K562 (cell line): ENCODE results near the gene LY6G6C. TPM values are rescaled to one million over a fixed set of nuclear protein-coding genes. Genes with fewer than 3 reads are reported as not detected.

ENCODE experiments used
- CHD4 ChIP-seq: fragments of 200-600 bp; sonication (generic); IDR thresholded peaks from 3 replicates; pipeline ENCODE4 v1.6.1; 2012; ENCODE audit warnings: low read depth, mild to moderate bottlenecking, mixed read lengths, low read length, inconsistent platforms; ENCODE audit not compliant: insufficient read depth, insufficient replicate concordance, poor library complexity, severe bottlenecking
- ELF2 ChIP-seq: fragments of 250-450 bp; sonication (Bioruptor Pico); IDR thresholded peaks from 2 replicates; pipeline ENCODE4 v1.5.0; 2021; ENCODE audit warnings: mild to moderate bottlenecking
- EP300 ChIP-seq: IDR thresholded peaks from 2 replicates; pipeline ENCODE4 v1.6.1; 2012; ENCODE audit warnings: low read length, improper control_type of control experiment
- FOSL1 ChIP-seq: fragments of 200-800 bp; sonication (Bioruptor generic); conservative IDR thresholded peaks from 2 replicates; pipeline ENCODE4 v1.6.1; 2016; ENCODE audit warnings: missing genetic modification characterization, missing compliant biosample characterization
- FOXK2 ChIP-seq, 2 experiments: fragments of 450-650 bp; IDR thresholded peaks in 1 of 2; conservative IDR thresholded peaks in 1 of 2; 2 replicates each; pipeline ENCODE4 v1.6.1; 2016; ENCODE audit warnings: low read depth in 2 of 2, mild to moderate bottlenecking in 1 of 2
- GATA2 ChIP-seq: sonication (generic); formaldehyde crosslinking; IDR thresholded peaks from 2 replicates; pipeline ENCODE4 v1.4.0; 2020; ENCODE audit warnings: mild to moderate bottlenecking, missing genetic modification reagents
- GTF2A2 ChIP-seq: IDR thresholded peaks from 2 replicates; pipeline ENCODE4 v1.6.1; 2016; ENCODE audit warnings: mild to moderate bottlenecking, missing genetic modification characterization, missing compliant biosample characterization
- HDAC2 ChIP-seq: fragments of 450-650 bp; IDR thresholded peaks from 2 replicates; pipeline ENCODE4 v1.6.1; 2016; ENCODE audit warnings: mild to moderate bottlenecking
- KLF16 ChIP-seq: IDR thresholded peaks from 2 replicates; pipeline ENCODE4 v1.6.1; 2016; ENCODE audit warnings: antibody characterized with exemption
- MTF1 ChIP-seq: fragments of 250-450 bp; sonication (Bioruptor Pico); IDR thresholded peaks from 2 replicates; pipeline ENCODE4 v1.9.0; 2021; ENCODE audit warnings: moderate library complexity, mild to moderate bottlenecking, inconsistent platforms, borderline replicate concordance
- POLR2AphosphoS2 ChIP-seq: IDR thresholded peaks from 2 replicates; pipeline ENCODE4 v1.6.1; 2012; ENCODE audit warnings: low read length, improper control_type of control experiment
- RBM22 ChIP-seq: fragments of 200-400 bp; formaldehyde crosslinking; IDR thresholded peaks from 2 replicates; pipeline ENCODE4 v1.6.1; 2018; ENCODE audit warnings: low read length, low read depth; ENCODE audit not compliant: poor library complexity, severe bottlenecking
- SMC3 ChIP-seq: conservative IDR thresholded peaks from 2 replicates; pipeline ENCODE4 v1.6.1; 2011; ENCODE audit warnings: low read depth, low read length, improper control_type of control experiment; ENCODE audit not compliant: insufficient read depth
- ZNF24 ChIP-seq: fragments of 450-650 bp; IDR thresholded peaks from 2 replicates; pipeline ENCODE4 v1.6.1; 2016
- ZNF384 ChIP-seq: IDR thresholded peaks from 2 replicates; pipeline ENCODE4 v1.6.1; 2012; ENCODE audit warnings: low read depth, low read length, improper control_type of control experiment
- ZNF57 ChIP-seq: fragments of 450-650 bp; formaldehyde crosslinking; IDR thresholded peaks from 2 replicates; pipeline ENCODE4 v1.4.0; 2020; ENCODE audit warnings: mild to moderate bottlenecking, moderate library complexity
- ZNF75A ChIP-seq: fragments of 450-650 bp; formaldehyde crosslinking; IDR thresholded peaks from 2 replicates; pipeline ENCODE4 v1.4.0; 2020; ENCODE audit warnings: mild to moderate bottlenecking
- ZNF76 ChIP-seq: fragments of 250-450 bp; sonication (Bioruptor Pico); IDR thresholded peaks from 2 replicates; pipeline ENCODE4 v1.4.0; 2020; ENCODE audit warnings: mild to moderate bottlenecking, moderate library complexity, borderline replicate concordance
- polyA plus RNA-seq, 8 experiments: library from polyadenylated mRNA; depleted of rRNA in 4 of 8; stranded (reverse) in 5 of 8; unstranded in 3 of 8; fragments of >200 nt; fragmentation: Nextera tagmentation in 2 of 8; fragmentation: Illumina TruSeq in 1 of 8; extraction: Ambion mirVana in 2 of 8; extraction: Trizol in 1 of 8; gene quantifications; 2 replicates each; pipeline versions ENCODE4 v1.2.1 to v1.2.3, GENCODE V29; 2011 to 2014; ENCODE audit warnings: inconsistent platforms in 1 of 8, missing spikeins in 1 of 8
- total RNA-seq, 7 experiments: library from RNA; depleted of rRNA in 6 of 7; stranded (reverse); fragments of >200 nt in 6 of 7; fragmentation: Illumina TruSeq in 2 of 7; extraction: Trizol in 2 of 7; gene quantifications; 2 replicates each; pipeline versions ENCODE4 v1.2.1 to v1.2.3, GENCODE V29; 2011 to 2021; ENCODE audit warnings: low replicate concordance in 1 of 7
- TF ChIP-seq, protein P1 (sequence below): fragments of 450-650 bp; formaldehyde crosslinking; IDR thresholded peaks from 2 replicates; pipeline ENCODE4 v1.4.0; 2020; ENCODE audit warnings: mild to moderate bottlenecking
- TF ChIP-seq, protein P2 (sequence below): fragments of 450-650 bp; formaldehyde crosslinking; IDR thresholded peaks from 2 replicates; pipeline ENCODE4 v1.4.0; 2020; ENCODE audit warnings: mild to moderate bottlenecking, moderate library complexity
- TF ChIP-seq, protein P3 (sequence below), 2 experiments: fragments of 250-450 bp in 1 of 2; fragments of 450-650 bp in 1 of 2; sonication (Bioruptor Pico) in 1 of 2; IDR thresholded peaks; 2 replicates each; pipeline versions ENCODE4 v1.6.1 to v1.8.0; 2016 to 2021; ENCODE audit warnings: mild to moderate bottlenecking in 2 of 2, moderate library complexity in 2 of 2, missing compliant biosample characterization in 1 of 2, missing genetic modification characterization in 1 of 2
- TF ChIP-seq, protein P4 (sequence below), 2 experiments: fragments of 200-800 bp in 1 of 2; sonication (Bioruptor generic) in 1 of 2; sonication (generic) in 1 of 2; formaldehyde crosslinking in 1 of 2; IDR thresholded peaks in 1 of 2; conservative IDR thresholded peaks in 1 of 2; 2 replicates each; pipeline versions ENCODE4 v1.5.0 to v1.6.1; 2016 to 2020; ENCODE audit warnings: missing compliant biosample characterization in 1 of 2, missing genetic modification characterization in 1 of 2, missing genetic modification reagents in 1 of 2

Gene LY6G6C
- total and polyA plus RNA-seq, 9 of the 15 experiments (the other 6 are each of a cell fraction or from before 2014, with no cell fraction given), result 0.06 to 0.20 TPM; not detected in 7

GRCh38 chr6:31725502-31726350, 4.2 kb upstream of the LY6G6C start (continued):
- TF ChIP-seq, protein P1, sequence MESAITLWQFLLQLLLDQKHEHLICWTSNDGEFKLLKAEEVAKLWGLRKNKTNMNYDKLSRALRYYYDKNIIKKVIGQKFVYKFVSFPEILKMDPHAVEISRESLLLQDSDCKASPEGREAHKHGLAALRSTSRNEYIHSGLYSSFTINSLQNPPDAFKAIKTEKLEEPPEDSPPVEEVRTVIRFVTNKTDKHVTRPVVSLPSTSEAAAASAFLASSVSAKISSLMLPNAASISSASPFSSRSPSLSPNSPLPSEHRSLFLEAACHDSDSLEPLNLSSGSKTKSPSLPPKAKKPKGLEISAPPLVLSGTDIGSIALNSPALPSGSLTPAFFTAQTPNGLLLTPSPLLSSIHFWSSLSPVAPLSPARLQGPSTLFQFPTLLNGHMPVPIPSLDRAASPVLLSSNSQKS (CRISPR knock-in tag), result peak; percentile 68; the same call in 1 of the 2 replicates
- TF ChIP-seq RBM22 (no peak), MTF1 (0 out of 2 replicates have a peak, but pooled peaks have one; percentile 7), GATA2 (CRISPR knock-in tag) (no peak; the same call in 1 of the 2 replicates), ZNF76 (CRISPR knock-in tag) (peak; percentile 90), SMC3 (no peak), EP300 (no peak), ZNF57 (CRISPR knock-in tag) (peak; percentile 82; the same call in 1 of the 2 replicates), ZNF24 (no peak), ZNF384 (no peak), KLF16 (peak; percentile 39; the same call in 1 of the 2 replicates), CHD4 (peak; percentile 41), POLR2AphosphoS2 (no peak), GTF2A2 (tag) (no peak), FOSL1 (tag) (peak; percentile 40), ZNF75A (peak; percentile 58; the same call in 1 of the 2 replicates), ELF2 (CRISPR knock-in tag) (peak; percentile 89), HDAC2 (peak; percentile 70), FOXK2 (conservative IDR thresholded peaks at IDR 0.05 in 1 of 2, IDR thresholded peaks at IDR 0.05 in 1 of 2; ENCODE audit: low read depth in 2 of 2) (peak; percentile 21 to 55; a peak in 3 of 4 replicates)
- TF ChIP-seq, protein P2, sequence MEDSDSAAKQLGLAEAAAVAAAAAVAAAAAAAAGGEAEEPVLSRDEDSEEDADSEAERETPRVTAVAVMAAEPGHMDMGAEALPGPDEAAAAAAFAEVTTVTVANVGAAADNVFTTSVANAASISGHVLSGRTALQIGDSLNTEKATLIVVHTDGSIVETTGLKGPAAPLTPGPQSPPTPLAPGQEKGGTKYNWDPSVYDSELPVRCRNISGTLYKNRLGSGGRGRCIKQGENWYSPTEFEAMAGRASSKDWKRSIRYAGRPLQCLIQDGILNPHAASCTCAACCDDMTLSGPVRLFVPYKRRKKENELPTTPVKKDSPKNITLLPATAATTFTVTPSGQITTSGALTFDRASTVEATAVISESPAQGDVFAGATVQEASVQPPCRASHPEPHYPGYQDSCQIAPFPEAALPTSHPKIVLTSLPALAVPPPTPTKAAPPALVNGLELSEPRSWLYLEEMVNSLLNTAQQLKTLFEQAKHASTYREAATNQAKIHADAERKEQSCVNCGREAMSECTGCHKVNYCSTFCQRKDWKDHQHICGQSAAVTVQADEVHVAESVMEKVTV (CRISPR knock-in tag), result peak; percentile 34; the same call in 1 of the 2 replicates
- TF ChIP-seq, protein P3, sequence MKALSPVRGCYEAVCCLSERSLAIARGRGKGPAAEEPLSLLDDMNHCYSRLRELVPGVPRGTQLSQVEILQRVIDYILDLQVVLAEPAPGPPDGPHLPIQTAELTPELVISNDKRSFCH (CRISPR knock-in tag; IDR thresholded peaks at IDR 0.05), result no peak
- TF ChIP-seq, protein P3 (tag; IDR thresholded peaks at IDR 0.05), result peak; percentile 86
- TF ChIP-seq, protein P4, sequence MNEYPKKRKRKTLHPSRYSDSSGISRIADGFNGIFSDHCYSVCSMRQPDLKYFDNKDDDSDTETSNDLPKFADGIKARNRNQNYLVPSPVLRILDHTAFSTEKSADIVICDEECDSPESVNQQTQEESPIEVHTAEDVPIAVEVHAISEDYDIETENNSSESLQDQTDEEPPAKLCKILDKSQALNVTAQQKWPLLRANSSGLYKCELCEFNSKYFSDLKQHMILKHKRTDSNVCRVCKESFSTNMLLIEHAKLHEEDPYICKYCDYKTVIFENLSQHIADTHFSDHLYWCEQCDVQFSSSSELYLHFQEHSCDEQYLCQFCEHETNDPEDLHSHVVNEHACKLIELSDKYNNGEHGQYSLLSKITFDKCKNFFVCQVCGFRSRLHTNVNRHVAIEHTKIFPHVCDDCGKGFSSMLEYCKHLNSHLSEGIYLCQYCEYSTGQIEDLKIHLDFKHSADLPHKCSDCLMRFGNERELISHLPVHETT (CRISPR knock-in tag; conservative IDR thresholded peaks at IDR 0.05 in 1 of 2, IDR thresholded peaks at IDR 0.05 in 1 of 2), result peak in 1 of 2 experiments; percentile 81; a peak in 2 of 4 replicates
